HG03565 (cell line): Measurements from ENCODE around the gene ISCA2.
"Not testable (repeated sequence)": the region's sequence is repeated elsewhere in the genome, so short reads cannot be mapped to it uniquely, and the experiment has no call there.

Experiments
- ATAC-seq: cut with Tn5 transposase; IDR thresholded peaks from one replicate; pipeline ENCODE4 v1.9.1; 2021; ENCODE audit warnings: mild to moderate bottlenecking, moderate library complexity; ENCODE audit not compliant: unreplicated experiment

ISCA2 gene

DNA sequence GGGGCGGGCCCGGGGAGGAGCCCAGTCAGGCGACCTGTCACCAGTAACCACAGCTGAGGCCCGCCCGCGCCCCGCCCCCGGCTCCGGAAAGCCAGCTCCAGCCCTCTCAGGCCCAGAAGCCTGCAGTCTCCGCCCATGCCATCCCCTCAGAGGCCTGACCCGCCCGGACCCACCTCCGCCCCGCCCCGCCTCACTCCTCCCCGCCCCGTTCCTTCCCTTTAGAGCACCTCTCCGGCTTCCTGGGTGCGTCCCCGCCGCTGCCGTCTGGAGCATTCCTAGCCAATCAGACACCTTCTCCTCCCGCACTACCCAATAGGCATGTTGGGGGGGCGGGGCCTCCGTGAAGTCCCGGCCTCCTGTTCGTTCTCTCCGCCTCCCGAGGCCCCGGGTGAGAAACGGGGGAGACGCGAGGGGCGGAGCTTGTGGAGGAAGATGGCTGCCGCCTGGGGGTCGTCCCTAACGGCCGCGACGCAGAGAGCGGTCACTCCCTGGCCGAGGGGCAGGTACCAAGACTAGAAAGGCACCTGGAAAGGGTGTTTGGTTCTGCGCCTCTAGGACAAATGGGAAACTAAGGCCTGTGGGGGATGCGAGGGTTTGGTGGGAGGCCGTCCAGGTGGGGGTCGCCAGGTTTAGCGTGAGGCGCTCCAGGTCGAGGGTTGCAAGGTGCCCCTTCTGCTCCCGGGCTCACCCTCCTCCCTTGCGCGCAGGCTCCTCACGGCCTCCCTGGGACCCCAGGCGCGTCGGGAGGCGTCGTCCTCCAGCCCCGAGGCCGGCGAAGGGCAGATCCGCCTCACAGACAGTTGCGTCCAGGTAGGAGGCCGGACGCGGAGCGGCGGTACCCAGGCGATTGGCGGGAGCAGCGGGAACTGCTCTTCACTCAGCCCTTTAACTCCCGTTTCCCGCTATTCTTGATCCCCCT lies at the start of gene ISCA2:
Gene ISCA2 (plus strand): TSS at position 423 of the 919 bp plus-strand sequence. CDS start 10 bp downstream, at position 433.
- ATAC-seq, result peak; percentile 78

GRCh38 chr14:74444866-74445265 lies 48.7 kb upstream of the ISCA2 start:
- ATAC-seq, result no peak

DNA sequence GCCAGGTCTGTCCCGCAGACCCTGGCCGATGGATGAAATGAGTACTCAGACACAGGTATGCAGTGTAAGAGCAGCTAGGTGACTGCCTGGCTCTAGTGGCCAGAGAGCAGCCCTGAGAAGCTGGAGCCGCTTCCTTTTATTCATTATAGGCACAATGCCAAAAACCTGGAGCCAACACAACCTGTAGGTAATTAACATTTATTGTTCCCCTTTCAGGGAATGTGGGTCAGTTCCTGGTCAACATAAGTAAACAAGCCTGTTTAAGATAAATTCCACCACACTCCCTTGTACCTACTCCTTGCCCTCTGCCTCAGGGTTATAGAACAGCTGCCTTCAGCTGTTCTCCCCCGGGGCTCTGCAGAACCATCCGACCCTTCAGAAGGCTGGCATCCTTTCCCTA lies 39.2 kb upstream of the ISCA2 start:
- not testable (repeated sequence) for ATAC-seq

DNA sequence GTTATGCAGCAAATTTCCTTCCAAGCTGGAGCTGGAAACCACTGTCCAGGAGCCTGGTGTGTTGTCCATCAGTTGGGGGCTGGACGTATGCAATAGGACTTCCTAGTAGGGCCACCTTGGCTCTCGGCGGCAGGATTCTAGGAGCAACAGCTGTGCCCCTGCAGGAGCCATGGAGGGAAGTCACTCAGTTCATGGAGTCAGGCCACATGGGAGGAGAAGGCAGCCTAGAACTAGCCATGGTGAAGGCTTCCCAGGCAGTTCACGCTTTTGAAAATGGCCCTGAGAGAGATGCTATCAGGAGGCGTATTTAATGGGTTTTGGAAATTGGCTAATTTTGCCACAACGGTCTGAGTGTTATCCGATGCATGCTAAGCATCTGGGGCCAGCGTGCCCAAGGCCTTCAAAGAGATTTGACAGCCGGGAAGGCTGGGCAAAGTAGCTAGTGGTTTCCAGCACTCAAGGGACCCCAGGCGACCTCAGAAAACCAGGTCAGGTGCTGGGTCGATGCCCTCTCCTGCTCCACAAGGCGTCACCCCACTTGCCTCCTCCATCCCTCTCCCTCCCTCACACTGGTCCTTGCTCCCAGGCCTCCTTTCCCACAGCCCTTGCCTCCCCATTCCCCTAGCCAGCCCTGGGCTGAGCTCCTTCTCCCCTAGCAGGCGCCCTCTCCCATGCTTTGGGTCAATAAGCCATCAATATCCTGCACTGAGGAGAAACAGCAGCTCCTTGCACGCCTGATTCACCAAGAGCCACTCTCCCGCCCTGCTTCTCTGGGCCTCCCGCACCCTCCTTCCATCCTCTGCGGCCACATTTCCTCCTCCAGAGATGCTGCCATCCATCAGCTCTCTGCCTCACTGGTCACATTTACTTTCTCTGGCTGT lies 36.6 kb upstream of the ISCA2 start:
- no peak for ATAC-seq

GRCh38 chr14:74457565-74457895 lies 36.0 kb upstream of the ISCA2 start:
- no peak for ATAC-seq

DNA sequence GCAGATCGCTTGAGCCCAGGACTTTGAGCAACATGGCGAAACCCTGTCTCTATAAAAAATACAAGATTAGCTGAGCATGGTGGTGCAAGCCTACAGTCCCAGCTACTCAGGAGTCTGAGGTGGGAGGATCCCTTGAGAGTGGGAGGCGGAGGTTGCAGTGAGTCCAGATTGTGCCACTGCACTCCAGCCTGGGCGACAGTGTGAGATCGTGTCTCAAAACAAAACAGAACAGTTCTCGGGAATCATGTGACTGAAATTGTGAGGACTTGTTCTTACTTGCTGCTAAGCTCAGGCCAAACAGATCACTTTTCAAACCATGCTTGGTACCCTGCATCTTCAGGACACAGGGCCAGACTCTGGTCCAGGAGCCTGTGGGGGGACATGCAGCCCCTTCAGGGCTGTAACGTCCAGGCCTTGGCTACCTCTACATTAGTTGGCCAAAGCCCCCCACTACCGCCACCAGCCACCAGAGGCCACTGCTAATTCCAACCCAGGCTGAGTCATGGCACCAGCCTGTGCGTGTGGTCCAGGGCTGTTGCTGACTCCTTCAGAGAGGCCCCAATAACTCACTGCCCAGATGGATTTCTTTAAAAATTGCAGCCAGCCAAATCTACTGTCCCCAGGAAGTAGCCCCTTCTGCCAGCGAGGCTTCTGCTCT lies 34.1 kb upstream of the ISCA2 start:
- ATAC-seq, result no peak

GRCh38 chr14:74459976-74460375 lies 33.6 kb upstream of the ISCA2 start:
- no peak for ATAC-seq

GRCh38 chr14:74462993-74463392 lies 30.6 kb upstream of the ISCA2 start:
- ATAC-seq, result no peak

- ATAC-seq, result no peak
Measured at GRCh38 chr14:74463697-74464096, 29.9 kb upstream of the ISCA2 start.

DNA sequence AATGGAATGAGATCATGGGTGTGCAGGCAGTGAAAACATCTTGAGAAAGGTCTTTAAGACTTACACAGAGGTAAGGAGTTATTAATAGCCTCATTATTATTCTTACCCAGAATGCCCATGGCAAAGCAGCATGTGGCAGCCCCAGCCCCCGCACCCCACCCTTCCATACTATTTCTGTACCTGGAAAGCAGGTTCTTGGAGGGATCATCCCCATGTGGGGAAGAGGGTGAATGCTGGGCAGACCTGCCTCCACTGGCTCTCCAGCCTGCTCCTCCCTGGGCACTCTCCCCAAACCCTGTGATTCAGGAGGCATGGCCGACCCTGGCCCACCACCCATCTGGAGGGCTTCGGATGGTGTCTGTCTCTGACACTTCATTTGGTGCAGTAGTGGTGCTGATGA lies 28.8 kb upstream of the ISCA2 start:
- no peak for ATAC-seq

GRCh38 chr14:74465335-74465734 lies 28.2 kb upstream of the ISCA2 start:
- ATAC-seq, result no peak

GRCh38 chr14:74468513-74468912 lies 25.1 kb upstream of the ISCA2 start:
- no peak for ATAC-seq

GRCh38 chr14:74469548-74470518 lies 23.7 kb upstream of the ISCA2 start:
- no peak for ATAC-seq

GRCh38 chr14:74472601-74473000 lies 21.0 kb upstream of the ISCA2 start:
- no peak for ATAC-seq

DNA sequence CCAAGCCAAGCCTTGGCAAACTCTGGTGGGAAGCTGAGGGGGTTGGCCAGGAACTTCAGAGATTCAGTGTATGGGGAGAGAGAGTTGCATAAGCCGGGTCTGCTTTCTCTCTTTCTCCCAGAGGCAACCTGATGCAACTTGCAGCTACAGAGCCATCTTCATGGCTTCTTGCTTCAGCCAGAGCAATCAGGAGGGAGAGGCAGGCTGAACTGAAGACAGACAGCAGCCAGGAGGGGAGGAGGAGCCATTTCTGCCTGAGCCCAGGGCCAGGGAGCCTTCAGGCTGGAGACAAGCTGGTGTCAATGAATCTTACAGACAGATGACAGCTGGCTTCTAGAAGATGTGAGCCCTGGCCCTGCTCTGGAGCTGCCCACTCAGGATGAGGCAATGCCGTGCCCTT lies 19.2 kb upstream of the ISCA2 start:
- ATAC-seq, result no peak

GRCh38 chr14:74475678-74476077 lies 17.9 kb upstream of the ISCA2 start:
- no peak for ATAC-seq

DNA sequence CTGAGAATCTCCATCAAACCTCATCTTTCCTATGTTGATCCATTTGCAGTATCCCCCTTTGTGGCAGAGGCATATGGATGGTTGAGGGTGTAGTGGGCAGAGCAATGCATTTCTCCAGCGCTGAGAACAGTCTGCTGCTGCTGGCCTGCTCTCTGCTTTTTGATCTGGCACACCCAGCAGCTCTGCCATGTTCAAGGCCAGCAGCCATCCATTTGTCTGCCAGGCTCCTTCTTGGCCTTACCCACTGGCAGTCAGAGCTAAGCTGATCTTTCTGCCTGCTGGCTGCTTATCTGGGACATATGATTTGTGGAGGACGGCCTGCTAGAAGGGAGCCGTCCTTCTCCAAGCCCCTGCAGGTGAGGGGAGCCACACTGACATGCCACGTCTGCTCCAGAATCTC lies 17.5 kb upstream of the ISCA2 start:
- no peak for ATAC-seq

DNA sequence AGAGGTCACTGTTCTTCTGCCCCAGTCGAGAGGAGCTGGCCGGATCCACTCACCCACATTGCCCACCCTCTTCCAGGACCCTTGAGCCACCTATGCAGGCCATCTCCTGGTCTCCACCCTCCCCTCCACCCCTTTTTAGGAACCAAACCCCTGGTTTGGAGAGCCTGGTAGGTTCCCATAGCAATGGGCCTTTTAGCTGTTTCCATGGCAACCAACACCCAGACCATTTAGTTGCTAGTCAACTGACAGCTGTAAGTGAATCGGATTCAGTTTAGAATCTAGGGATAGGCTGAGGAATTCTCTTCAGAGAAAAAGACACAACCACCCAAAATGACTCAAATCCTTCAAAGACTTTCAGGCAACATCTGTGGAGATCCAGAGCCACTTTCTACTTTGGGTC lies 17.0 kb upstream of the ISCA2 start:
- no peak for ATAC-seq

- ATAC-seq, result no peak
Measured at GRCh38 chr14:74478996-74479635, 14.4 kb upstream of the ISCA2 start.

GRCh38 chr14:74480046-74480445 lies 13.5 kb upstream of the ISCA2 start:
- ATAC-seq, result no peak
